ENCODE measurements around the gene RNF144B.

Gene RNF144B

GRCh38 chr6:18497006-18497405 is 109.9 kb downstream of the RNF144B start:
- TF ChIP-seq CTCF (conservative IDR thresholded peaks at IDR 0.05), result no peak
- H3K27ac ChIP-seq, result no peak overlapping the region

DNA sequence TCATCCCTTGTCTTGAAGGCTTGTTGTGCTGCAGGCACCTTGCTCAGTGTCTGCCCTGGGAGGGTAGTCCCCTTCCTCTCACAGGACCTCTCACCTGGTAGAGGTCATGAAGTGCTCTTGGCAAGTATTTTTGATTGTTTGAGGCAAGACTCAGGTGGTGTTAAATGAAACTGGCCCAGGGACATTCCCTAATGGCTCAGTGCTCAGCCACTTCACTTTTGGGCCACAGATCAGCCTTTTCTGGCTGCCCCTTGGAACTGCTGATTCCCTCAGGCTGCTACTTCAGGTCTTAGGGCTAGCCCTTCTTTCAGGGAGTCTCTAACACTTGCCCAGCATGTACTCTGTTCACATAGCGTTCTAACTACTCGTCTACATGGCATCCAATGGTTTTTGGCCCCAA is 111.3 kb downstream of the RNF144B start:
- H3K27ac ChIP-seq, result no peak overlapping the region
- no peak for TF ChIP-seq CTCF (conservative IDR thresholded peaks at IDR 0.05)

- no peak for TF ChIP-seq CTCF (conservative IDR thresholded peaks at IDR 0.05)
- H3K27ac ChIP-seq, result no peak overlapping the region
These were observed 113.9 kb downstream of the RNF144B start for GRCh38 chr6:18500921-18501662.

DNA sequence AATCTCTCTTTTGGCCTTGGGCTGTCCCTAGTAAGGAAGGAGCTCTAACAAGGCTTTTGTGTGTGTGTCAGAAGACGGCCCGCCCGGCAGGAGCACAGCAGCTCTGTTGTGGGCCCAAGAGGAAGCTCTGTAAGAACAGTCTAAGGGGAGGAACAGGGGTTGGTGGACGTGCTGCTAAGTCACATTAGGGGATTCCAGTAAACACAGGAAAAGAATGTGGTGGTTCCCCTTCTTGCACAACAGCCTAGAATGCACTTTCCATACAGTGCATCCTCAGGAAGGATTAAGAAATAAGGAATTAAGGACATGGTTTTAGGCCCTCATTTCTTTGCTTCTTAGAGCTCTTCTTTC is 114.5 kb downstream of the RNF144B start:
- TF ChIP-seq CTCF (conservative IDR thresholded peaks at IDR 0.05), result no peak
- no peak overlapping the region for H3K27ac ChIP-seq

DNA sequence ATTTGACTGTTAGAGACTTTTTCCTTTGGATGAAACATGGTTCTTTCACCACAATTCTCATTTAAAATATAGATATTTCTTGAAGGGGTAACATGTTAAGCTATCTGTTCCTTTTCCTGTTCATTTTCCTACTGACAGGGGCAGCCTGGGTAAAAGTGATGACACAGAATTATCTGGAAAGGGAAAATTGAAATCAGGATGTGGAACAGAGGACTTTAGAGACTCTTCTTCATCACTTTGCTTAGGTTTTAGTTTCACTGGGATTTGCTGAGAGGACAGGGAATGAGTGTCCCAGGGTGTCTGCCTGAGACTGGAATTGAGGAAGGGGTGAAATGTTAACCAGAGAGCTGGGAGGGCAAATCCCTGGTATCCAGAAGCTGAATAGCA is 116.0 kb downstream of the RNF144B start:
- H3K27ac ChIP-seq, result no peak overlapping the region
- no peak for TF ChIP-seq CTCF (conservative IDR thresholded peaks at IDR 0.05)

DNA sequence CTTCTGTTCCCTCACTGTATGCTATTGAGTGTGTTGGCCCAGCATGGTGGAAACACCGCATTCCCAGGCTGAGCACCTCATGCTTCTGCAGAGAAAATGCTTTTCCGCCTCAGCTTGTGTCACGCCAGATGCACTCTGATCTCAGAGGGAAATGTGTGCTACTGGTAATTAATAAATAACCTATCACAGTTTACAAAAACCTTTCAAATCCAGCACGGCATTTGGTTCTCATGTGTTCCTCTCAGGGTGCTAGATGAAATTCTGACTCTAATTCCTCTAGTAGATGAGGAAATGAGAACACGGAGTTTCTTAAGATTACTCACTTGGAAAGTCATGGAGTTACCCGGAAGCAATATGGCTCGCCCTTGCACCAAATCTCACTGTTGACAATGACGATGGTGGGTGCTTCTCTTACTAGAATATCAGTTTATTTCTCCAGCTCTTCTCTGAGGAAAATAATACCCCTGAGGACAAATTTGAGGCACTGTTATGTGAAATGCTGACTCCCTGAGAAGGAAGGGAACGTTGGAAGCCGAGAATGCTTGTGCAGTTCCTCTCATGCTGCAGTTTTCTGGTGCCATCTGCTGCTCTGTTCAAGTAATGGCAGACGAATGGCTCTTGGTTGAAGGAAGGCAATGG is 116.6 kb downstream of the RNF144B start:
- no peak overlapping the region for H3K27ac ChIP-seq
- peak; percentile 71 for TF ChIP-seq CTCF (conservative IDR thresholded peaks at IDR 0.05)

- no peak overlapping the region for H3K27ac ChIP-seq
- peak; percentile 32 for TF ChIP-seq CTCF (conservative IDR thresholded peaks at IDR 0.05)
These were observed 117.1 kb downstream of the RNF144B start for GRCh38 chr6:18504232-18504596.
